ENCODE results near the gene BRD3OS.
"Not testable (repeated sequence)": the region's sequence is repeated elsewhere in the genome, so short reads cannot be mapped to it uniquely, and the experiment has no call there.

The BRD3OS gene

GRCh38 chr9:134066526-134066912, 41.2 kb downstream of the BRD3OS start:
- DNase-seq, result no peak

- DNase-seq, result peak; percentile 52
Observed at GRCh38 chr9:134066913-134067851, 41.9 kb downstream of the BRD3OS start.

GRCh38 chr9:134067904-134068743, 42.8 kb downstream of the BRD3OS start, which contains the start of gene BRD3:
Gene BRD3 (minus strand): TSS chr9:134068026. CDS start chr9:134053477, 14,549 bp downstream.
- peak; percentile 81 for DNase-seq

- no peak for DNase-seq
Observed at GRCh38 chr9:134068744-134069479, 43.6 kb downstream of the BRD3OS start.

- no peak for DNase-seq
Observed at GRCh38 chr9:134069480-134070399, 44.5 kb downstream of the BRD3OS start.

GRCh38 chr9:134071149-134071548, 45.9 kb downstream of the BRD3OS start:
- DNase-seq, result no peak

- not testable (repeated sequence) for DNase-seq
Observed at GRCh38 chr9:134072683-134073082, 47.4 kb downstream of the BRD3OS start.

- DNase-seq, result no peak
Observed at GRCh38 chr9:134073500-134073899, 48.2 kb downstream of the BRD3OS start.

- not testable (repeated sequence) for DNase-seq
Observed at GRCh38 chr9:134075689-134076088, 50.4 kb downstream of the BRD3OS start.

- DNase-seq, result no peak
Observed at GRCh38 chr9:134076644-134077043, 51.4 kb downstream of the BRD3OS start.

All from activated naive CD4-positive, alpha-beta T cell treated with Interleukin-2 at 50 U/mL for 16 hours (primary cell).